ENCODE measurements around the gene PSMD4. TPM values are rescaled to one million over a fixed set of nuclear protein-coding genes. Genes with fewer than 3 reads are reported as not detected.

PSMD4 gene
- total RNA-seq, 6 experiments from 2014 or later, result 72.2 to 95.6 (median 79.1) TPM

- no peak for DNase-seq
- Histone ChIP-seq H3K27me3 (no peaks in the 10 kb centered on the region), H3K4me1 (no peaks in the 10 kb centered on the region), H3K27ac (no peak overlapping the region), H3K9me3 (no peaks in the 10 kb centered on the region), H3K36me3 (peaks cover 7 to 72% (median 35%) of the 10 kb centered on the region in 4 donors), H3K4me3 (no peak overlapping the region)
- WGBS (ENCODE audit: insufficient coverage, low coverage, low lambda C conversion rate, missing lambda C conversion rate), result 65% methylated on average over 2 of the region's 2 CpGs
- ATAC-seq, result no peak
- intact Hi-C loops (cut with DNase I), result loop anchor here in 1 of 2 donors (5.0 kb wide), 1 partner anchor 44 kb away; no protein-coding TSS in a partner anchor
- no peak for TF ChIP-seq CTCF (IDR thresholded peaks at IDR 0.05)
Measured at GRCh38 chr1:151246786-151247185, 7.7 kb upstream of the PSMD4 start.

- 51% methylated on average over 16 of the region's 16 CpGs for WGBS (ENCODE audit: insufficient coverage, low coverage, low lambda C conversion rate, missing lambda C conversion rate)
- intact Hi-C loops (cut with DNase I), result no loop called here
Measured at GRCh38 chr1:151251656-151252470, 2.7 kb upstream of the PSMD4 start.

GRCh38 chr1:151255381-151255780 lies 847 bp downstream of the PSMD4 start:
- H3K27me3 ChIP-seq, result no peaks in the 10 kb centered on the region
- ATAC-seq (no peak), DNase-seq (no peak)
- 11% methylated on average over 10 of the region's 10 CpGs for WGBS (ENCODE audit: insufficient coverage, low coverage, low lambda C conversion rate, missing lambda C conversion rate)
- no peaks in the 10 kb centered on the region for H3K36me3 ChIP-seq
- intact Hi-C loops (cut with DNase I), result no loop called here
- TF ChIP-seq CTCF (IDR thresholded peaks at IDR 0.05) (no peak), POLR2A (IDR thresholded peaks at IDR 0.05) (no peak)
- H3K4me1 ChIP-seq, result peaks cover 0 to 13% (median 4%) of the 10 kb centered on the region in 4 donors
- peak overlapping the region; percentile 87 to 97 (median 94) for H3K4me3 ChIP-seq
- no peaks in the 10 kb centered on the region for H3K9me3 ChIP-seq
- H3K27ac ChIP-seq, result peak overlapping the region in 2 of 3 donors; percentile 73 to 85

More at GRCh38 chr1:151251656-151252470, 2.7 kb upstream of the PSMD4 start:
- Histone ChIP-seq H3K27ac (no peak overlapping the region), H3K4me3 (no peak overlapping the region), H3K36me3 (peaks cover 7 to 23% (median 12%) of the 10 kb centered on the region in 4 donors), H3K9me3 (no peaks in the 10 kb centered on the region), H3K27me3 (no peaks in the 10 kb centered on the region), H3K4me1 (peaks cover 0 to 13% (median 4%) of the 10 kb centered on the region in 4 donors)
- no peak for TF ChIP-seq POLR2A (IDR thresholded peaks at IDR 0.05)
- TF ChIP-seq CTCF (IDR thresholded peaks at IDR 0.05), result peak; percentile 78 to 82 (median 82)
- ATAC-seq (peak; percentile 60 to 73 (median 66)), DNase-seq (peak in 2 of 3 donors; percentile 55 to 60)

DNA sequence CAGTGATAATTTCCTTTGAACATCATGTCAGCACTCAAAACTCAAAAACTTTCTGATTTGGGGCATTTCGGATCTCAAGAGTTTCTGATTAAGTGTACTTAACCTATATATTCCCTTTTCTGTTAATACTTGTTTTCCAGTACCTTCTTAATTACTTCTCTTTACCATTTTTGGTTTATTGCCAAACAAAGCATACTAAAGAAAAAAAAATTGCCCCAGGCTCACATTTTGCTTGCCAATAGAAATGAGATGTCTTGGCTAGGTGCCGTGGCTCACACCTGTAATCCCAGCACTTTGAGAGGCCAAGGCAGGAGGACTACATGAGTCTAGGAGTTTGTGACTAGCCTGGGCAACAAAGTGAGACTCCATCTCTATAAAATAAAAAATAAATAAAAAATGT lies 4.8 kb downstream of the PSMD4 start:
- TF ChIP-seq CTCF (IDR thresholded peaks at IDR 0.05), result no peak
- TF ChIP-seq POLR2A (IDR thresholded peaks at IDR 0.05), result no peak
- Histone ChIP-seq H3K4me3 (no peak overlapping the region), H3K36me3 (peaks cover 0 to 20% (median 4%) of the 10 kb centered on the region in 4 donors), H3K27me3 (no peaks in the 10 kb centered on the region), H3K27ac (no peak overlapping the region), H3K9me3 (no peaks in the 10 kb centered on the region), H3K4me1 (peaks cover 0 to 9% (median 4%) of the 10 kb centered on the region in 4 donors)
- 100% methylated on average over 2 of the region's 2 CpGs for WGBS (ENCODE audit: insufficient coverage, low coverage, low lambda C conversion rate, missing lambda C conversion rate)
- no peak for DNase-seq
- ATAC-seq, result no peak
- intact Hi-C loops (cut with DNase I), result no loop called here
